OCI-LY1 (cell line): ENCODE measurements around the gene OR2T6.
"Not testable (repeated sequence)": the region's sequence is repeated elsewhere in the genome, so short reads cannot be mapped to it uniquely, and the experiment has no call there.

Experiments
- H2AFZ ChIP-seq: fragments of 200-600 bp; sonication (generic), shearing (Covaris generic); 2 replicates; pipeline ENCODE4 v1.6.0; 2014; ENCODE audit warnings: antibody characterized with exemption, mild to moderate bottlenecking, low read length
- H3F3A ChIP-seq: fragments of 200-600 bp; sonication (generic), shearing (Covaris generic); 2 replicates; pipeline ENCODE4 v1.6.0; 2014; ENCODE audit warnings: mild to moderate bottlenecking, antibody characterized with exemption, low read length, moderate library complexity; ENCODE audit not compliant: insufficient read depth
- H3K27ac ChIP-seq: fragments of 200-600 bp; sonication (generic); 2 replicates; pipeline ENCODE4 v1.5.1; 2014; ENCODE audit warnings: low read length, mixed run types, mild to moderate bottlenecking, low read depth; ENCODE audit not compliant: poor library complexity, severe bottlenecking
- H3K27me3 ChIP-seq: fragments of 200-600 bp; sonication (generic); 2 replicates; pipeline ENCODE4 v1.6.0; 2014; ENCODE audit warnings: antibody characterized with exemption, mild to moderate bottlenecking, low read length, moderate library complexity; ENCODE audit not compliant: insufficient read depth
- H3K36me3 ChIP-seq: fragments of 200-600 bp; sonication (generic); 2 replicates; pipeline ENCODE4 v1.6.1; 2014; ENCODE audit warnings: mild to moderate bottlenecking, antibody characterized with exemption, low read length, moderate library complexity, mixed read lengths; ENCODE audit not compliant: insufficient read depth
- H3K4me1 ChIP-seq: fragments of 200-600 bp; sonication (generic); 2 replicates; pipeline ENCODE4 v1.5.1; 2014; ENCODE audit warnings: mild to moderate bottlenecking, low read length, moderate library complexity; ENCODE audit not compliant: insufficient read depth, severe bottlenecking
- H3K4me2 ChIP-seq: fragments of 200-600 bp; sonication (generic), shearing (Covaris generic); 2 replicates; pipeline ENCODE4 v1.6.1; 2014; ENCODE audit warnings: low read length
- H3K4me3 ChIP-seq: fragments of 200-600 bp; sonication (generic); 2 replicates; pipeline ENCODE4 v1.5.1; 2014; ENCODE audit warnings: low read length, low read depth, mild to moderate bottlenecking, mixed read lengths; ENCODE audit not compliant: poor library complexity, severe bottlenecking
- H3K79me2 ChIP-seq: fragments of 200-600 bp; shearing (Covaris generic); 2 replicates; pipeline ENCODE4 v1.6.1; 2016; ENCODE audit warnings: mixed run types, low read length, mixed read lengths; ENCODE audit not compliant: insufficient read depth
- H3K9ac ChIP-seq: fragments of 200-600 bp; sonication (generic), shearing (Covaris generic); 2 replicates; pipeline ENCODE4 v1.6.1; 2014; ENCODE audit warnings: mild to moderate bottlenecking, low read length, mixed read lengths
- H3K9me2 ChIP-seq: fragments of 200-600 bp; sonication (generic), shearing (Covaris generic); 2 replicates; pipeline ENCODE4 v1.6.1; 2014; ENCODE audit warnings: low read depth, mild to moderate bottlenecking, low read length, mixed read lengths
- H3K9me3 ChIP-seq: fragments of 200-600 bp; shearing (Covaris generic); 2 replicates; pipeline ENCODE4 v1.6.1; 2014; ENCODE audit warnings: low read length, mixed read lengths
- H4K20me1 ChIP-seq: fragments of 200-600 bp; sonication (generic), shearing (Covaris generic); 2 replicates; pipeline ENCODE4 v1.6.0; 2016; ENCODE audit warnings: mild to moderate bottlenecking, low read length; ENCODE audit not compliant: insufficient read depth

Gene OR2T6

GRCh38 chr1:248433811-248434415, 58.4 kb downstream of the OR2T6 start:
- H3K4me1 ChIP-seq, H3K79me2 ChIP-seq, H2AFZ ChIP-seq, H3K4me3 ChIP-seq, H4K20me1 ChIP-seq, H3K27ac ChIP-seq, H3K36me3 ChIP-seq, H3F3A ChIP-seq, H3K9me2 ChIP-seq, H3K4me2 ChIP-seq, H3K9ac ChIP-seq, H3K27me3 ChIP-seq, H3K9me3 ChIP-seq: not testable (repeated sequence)

DNA sequence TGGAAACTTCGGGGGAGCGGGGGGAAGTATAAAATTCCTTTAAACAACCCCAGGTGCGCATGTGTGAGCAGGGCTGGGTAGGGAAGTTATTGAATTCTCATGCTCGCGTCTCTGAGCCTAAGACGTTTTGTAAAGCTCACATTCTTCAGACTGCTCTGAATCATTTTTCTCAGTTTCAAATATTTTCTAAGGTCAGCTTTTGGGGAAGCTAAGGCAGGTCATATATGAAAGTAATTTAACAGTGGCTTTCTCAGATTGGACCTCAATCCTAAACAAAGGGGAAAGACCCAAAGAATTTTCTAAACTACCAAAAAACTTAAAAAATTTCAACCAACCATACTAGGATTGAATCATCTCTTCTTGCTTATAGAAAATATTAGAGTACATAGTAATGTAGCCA, 59.4 kb downstream of the OR2T6 start:
- not testable (repeated sequence) for H3K79me2 ChIP-seq, H3F3A ChIP-seq, H3K9me2 ChIP-seq, H3K9ac ChIP-seq, H4K20me1 ChIP-seq, H3K36me3 ChIP-seq, H3K4me1 ChIP-seq, H3K9me3 ChIP-seq, H2AFZ ChIP-seq, H3K4me3 ChIP-seq, H3K27ac ChIP-seq, H3K4me2 ChIP-seq, H3K27me3 ChIP-seq

DNA sequence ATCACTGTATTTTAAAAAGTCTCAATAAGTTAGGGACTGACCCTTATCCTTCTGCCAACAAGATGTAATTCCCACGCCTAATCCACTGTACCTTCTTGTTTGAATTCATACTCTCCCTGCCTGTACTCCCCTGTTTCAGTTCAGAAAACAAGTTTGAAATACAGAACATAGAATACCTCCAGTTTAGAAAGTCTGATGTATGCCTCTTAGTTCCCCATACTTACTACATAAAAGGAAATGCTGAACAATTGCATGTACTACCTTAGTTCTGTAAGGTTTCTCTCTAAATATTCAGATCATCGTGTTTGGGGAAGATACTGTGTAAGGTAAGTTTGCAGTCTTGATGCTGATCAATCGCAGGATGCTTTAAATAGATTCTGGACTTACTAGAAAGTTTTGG, 60.8 kb downstream of the OR2T6 start:
- not testable (repeated sequence) for H3K4me3 ChIP-seq, H3K4me2 ChIP-seq, H3F3A ChIP-seq, H3K27ac ChIP-seq, H3K4me1 ChIP-seq, H3K36me3 ChIP-seq, H3K27me3 ChIP-seq, H3K9me2 ChIP-seq, H3K9ac ChIP-seq, H3K9me3 ChIP-seq, H4K20me1 ChIP-seq, H2AFZ ChIP-seq, H3K79me2 ChIP-seq

GRCh38 chr1:248438668-248439067, 63.1 kb downstream of the OR2T6 start:
- H2AFZ ChIP-seq: not testable (repeated sequence)

GRCh38 chr1:248439283-248439682, 63.7 kb downstream of the OR2T6 start:
- not testable (repeated sequence) for H3K4me2 ChIP-seq, H2AFZ ChIP-seq, H3K4me1 ChIP-seq, H3K27me3 ChIP-seq, H3K9me2 ChIP-seq, H4K20me1 ChIP-seq, H3K27ac ChIP-seq, H3K9ac ChIP-seq, H3K9me3 ChIP-seq, H3F3A ChIP-seq, H3K79me2 ChIP-seq, H3K36me3 ChIP-seq, H3K4me3 ChIP-seq

More at GRCh38 chr1:248438668-248439067, 63.1 kb downstream of the OR2T6 start:
- not testable (repeated sequence) for H3K79me2 ChIP-seq, H4K20me1 ChIP-seq, H3K4me1 ChIP-seq, H3K27me3 ChIP-seq, H3K4me3 ChIP-seq, H3K27ac ChIP-seq, H3K36me3 ChIP-seq, H3K9me2 ChIP-seq, H3K9ac ChIP-seq, H3K4me2 ChIP-seq, H3F3A ChIP-seq, H3K9me3 ChIP-seq
